HG03064 (cell line): Measurements from ENCODE around the gene ACSBG1.
"Not testable (repeated sequence)": the region's sequence is repeated elsewhere in the genome, so short reads cannot be mapped to it uniquely, and the experiment has no call there.

Experiments used
- ATAC-seq: cut with Tn5 transposase; IDR thresholded peaks from one replicate; pipeline ENCODE4 v1.9.1; 2021; ENCODE audit warnings: low read depth; ENCODE audit not compliant: unreplicated experiment

The ACSBG1 gene

GRCh38 chr15:78174401-78174800, 60.0 kb downstream of the ACSBG1 start:
- no peak for ATAC-seq

- no peak for ATAC-seq
Observed at GRCh38 chr15:78171864-78172472, 62.4 kb downstream of the ACSBG1 start.

DNA sequence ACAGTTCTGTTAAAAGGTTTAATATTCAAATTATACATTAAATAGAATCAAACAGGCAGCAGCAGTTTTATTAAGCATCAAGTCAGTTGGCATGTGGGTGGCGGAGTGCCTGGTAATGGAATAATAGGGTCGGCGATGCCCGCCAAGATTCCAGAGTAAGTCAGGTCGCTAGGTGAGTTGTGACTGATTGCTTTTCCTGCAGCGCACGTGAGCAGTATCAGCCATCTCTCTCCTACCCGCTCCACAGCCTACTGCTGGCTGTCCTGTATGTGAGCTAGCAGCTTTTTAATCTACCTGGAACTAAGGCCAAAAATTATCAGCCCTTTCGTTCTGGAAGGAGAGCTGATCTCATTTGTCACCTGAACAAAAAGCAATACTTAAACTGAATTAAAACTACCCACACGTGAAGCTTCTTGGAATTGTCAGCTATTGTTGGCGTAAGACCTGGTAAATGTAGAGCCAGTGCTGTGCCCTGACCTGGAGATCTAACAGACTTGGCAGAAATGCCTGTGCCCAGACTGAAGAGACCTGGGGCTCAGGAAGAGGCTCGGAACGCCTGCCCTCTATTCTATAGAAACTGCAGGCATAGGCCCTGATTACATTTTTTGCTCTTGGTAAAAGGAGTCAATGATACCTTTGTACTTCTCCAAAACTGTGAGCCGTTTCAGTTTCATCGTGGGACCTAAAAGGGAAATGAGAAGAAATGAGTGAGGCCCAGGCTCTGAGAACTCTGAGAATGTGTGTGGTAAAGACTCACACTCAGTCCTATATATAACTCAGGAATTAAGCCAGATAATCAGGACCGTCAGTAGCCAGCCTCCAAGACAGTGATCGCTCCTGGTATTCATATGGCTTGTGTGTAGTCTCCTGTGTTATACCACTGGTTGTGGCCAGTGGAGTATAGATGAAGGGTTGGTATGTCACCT, 63.3 kb downstream of the ACSBG1 start:
- ATAC-seq, result peak; percentile 62

DNA sequence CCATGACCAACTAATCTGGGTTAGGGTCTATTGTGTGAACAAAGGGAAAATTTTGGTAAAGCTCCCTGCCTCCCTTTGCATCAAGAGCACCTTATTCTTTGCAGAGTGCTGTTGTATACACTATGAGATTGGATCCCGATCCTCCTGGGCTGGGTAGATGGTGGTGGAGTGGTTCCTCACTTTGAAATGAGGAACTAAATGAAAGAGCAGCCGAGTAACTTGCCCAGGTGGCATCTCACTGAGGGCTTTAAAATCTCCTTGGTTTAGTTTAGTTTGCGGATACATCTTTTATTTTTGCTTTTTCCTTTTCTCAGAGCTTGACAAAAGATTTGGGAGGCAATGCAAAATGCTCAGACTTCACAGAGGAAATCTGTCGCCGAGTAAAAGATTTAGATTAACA, 65.8 kb downstream of the ACSBG1 start:
- ATAC-seq, result no peak

GRCh38 chr15:78167227-78167888, 67.0 kb downstream of the ACSBG1 start:
- ATAC-seq, result no peak

- ATAC-seq, result no peak
Observed at GRCh38 chr15:78164010-78164409, 70.4 kb downstream of the ACSBG1 start.

- no peak for ATAC-seq
Observed at GRCh38 chr15:78162038-78162437, 72.3 kb downstream of the ACSBG1 start.

- no peak for ATAC-seq
Observed at GRCh38 chr15:78159395-78159794, 75.0 kb downstream of the ACSBG1 start.

DNA sequence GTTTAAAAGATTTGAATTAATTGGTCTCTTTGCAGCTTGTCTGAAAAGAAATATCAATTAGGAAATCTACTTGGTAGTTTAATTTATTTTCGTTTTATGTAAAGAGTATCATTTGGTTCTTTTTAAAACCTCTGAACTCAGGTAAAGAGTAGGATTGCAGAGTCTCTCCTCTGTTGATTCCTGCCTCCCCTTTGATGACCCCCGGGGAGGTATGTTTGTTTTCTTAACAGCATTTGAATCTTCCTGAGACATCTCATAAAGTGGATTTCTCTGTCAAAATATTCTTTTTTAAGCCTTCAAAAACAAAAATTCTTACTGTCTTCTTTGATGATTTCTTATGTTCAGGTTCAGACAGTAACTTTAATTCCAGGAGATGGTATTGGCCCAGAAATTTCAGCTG, 77.2 kb downstream of the ACSBG1 start:
- no peak for ATAC-seq

DNA sequence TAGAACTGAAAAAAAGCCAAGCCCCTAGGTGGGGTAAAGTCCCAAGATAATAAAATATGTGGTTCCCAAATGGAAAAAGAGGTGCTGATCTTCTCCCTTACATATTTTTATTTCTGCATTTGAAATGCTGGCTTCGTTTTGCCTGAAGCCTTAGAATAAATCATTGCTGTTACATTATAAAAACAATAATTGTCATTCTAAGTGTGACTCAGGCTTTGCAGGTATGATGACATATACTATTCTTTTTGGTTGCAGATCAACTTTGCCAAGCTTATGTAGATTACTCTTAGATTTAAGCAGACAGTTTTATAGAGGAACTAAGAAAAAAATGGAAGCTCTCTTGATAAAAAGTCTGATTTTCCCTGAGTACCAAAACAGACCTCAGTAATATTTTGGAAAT, 77.7 kb downstream of the ACSBG1 start:
- no peak for ATAC-seq

DNA sequence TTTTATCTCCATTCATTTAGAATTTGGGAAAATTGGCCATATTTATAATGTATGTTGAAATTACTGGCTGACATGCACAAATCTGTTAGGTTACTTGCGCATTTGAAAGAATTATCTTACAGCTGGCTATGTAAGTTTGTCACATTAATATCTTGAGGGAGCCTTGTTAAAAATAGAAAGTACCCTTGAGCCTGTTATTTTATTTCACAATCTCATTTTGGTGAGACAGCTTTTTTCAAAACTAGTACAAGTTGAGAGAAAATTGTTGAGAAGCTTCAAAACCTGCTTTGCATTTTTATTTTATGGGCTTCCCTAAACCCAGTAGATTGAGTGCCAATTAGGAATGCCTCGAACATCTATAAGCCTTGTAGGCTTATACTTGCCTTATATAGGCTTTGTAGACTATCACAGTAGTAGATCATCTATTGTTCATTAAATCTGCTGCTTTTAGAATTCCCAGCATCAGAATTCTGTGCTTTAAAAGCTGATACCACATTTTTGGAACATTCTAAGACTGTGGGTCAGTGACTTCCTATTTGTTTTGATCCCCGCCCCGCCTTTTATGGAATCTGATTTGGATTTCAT, 78.9 kb downstream of the ACSBG1 start:
- no peak for ATAC-seq

DNA sequence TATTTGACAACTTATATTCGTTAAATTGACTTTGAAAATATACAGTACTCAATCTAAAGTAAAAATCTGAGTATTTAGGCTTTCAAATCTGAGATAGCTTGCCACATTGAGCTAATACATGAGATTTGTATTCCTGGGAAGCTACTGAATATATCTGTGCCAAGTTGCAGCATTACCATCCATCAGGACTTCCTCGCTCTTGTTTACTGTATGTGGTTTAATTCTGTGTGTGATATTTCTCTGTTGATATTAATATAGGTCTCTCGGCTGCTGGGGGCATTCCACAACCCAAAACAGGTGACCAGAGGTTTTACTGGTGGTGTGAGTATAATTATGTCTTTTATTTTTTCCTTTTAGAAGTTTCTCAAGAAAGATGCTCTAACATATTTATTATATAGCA, 79.4 kb downstream of the ACSBG1 start:
- no peak for ATAC-seq

DNA sequence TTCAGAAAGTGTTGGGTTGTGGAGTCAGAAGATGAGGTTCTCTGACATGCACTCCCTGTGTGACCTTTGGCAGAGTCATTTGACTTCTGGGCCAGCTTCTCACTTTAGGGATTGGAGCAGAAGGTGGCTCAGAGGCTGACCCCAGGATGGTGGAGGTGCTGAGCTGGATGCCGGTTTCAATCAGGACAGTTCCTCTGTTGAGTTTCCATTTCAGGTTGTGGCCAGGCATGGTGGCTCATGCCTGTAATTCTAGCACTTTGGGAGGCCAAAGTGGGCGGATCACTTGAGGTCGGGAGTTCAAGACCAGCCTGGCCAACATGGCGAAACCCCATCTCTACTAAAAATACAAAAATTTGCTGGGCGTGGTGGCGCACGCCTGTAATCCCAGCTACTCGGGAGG, 83.3 kb downstream of the ACSBG1 start:
- not testable (repeated sequence) for ATAC-seq

DNA sequence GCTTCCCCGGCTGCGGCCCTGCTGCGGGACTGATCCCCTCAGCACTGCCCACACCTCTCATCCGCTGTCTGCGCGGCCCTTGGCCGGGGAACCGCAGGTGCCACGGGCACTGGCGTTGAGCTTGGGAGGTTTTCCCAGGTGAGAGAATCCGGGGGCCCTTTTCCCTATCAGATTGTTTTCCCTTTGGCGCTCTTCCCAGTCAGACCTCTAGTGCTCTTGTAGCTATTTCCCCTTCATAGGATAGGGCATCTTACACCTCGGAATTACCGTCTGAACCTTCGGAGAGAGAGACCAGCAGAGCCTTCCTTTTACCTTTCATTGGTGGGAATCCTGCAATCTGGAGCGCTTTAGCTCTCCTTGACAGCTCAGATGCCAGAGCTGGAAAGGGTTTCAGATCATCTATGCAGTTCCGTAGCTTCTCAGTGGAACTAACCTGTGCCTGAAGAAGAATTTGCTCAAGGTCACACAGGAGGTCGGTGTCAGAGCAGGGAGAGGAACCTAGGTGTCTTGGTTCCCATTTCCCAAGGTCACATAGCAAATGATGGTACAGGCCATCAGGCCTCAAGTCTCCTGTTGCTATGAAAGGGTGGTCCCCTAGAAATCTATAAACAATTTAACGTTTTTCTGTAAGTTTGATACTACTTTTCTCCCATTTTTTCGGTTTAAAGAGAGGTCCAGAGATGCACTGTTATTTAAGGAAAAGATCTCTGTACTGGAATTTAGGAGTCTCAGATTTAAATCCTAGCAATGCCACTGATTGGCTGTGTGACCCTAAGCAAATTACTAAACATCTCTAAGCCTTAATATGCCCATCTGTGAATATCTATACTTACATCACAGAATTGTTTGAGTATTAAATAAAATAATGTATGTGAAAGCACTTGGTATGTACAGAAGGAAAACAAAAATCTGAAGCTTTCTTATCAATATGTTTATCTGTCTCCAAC, 84.3 kb downstream of the ACSBG1 start:
- ATAC-seq, result peak; percentile 15

GRCh38 chr15:78149068-78149804, 85.1 kb downstream of the ACSBG1 start, which contains the start of gene IDH3A:
IDH3A (plus strand) TSS chr15:78149362; CDS start chr15:78149404, 42 bp downstream.
- ATAC-seq, result peak; percentile 59

- ATAC-seq, result no peak
Observed at GRCh38 chr15:78148392-78149067, 85.8 kb downstream of the ACSBG1 start.

DNA sequence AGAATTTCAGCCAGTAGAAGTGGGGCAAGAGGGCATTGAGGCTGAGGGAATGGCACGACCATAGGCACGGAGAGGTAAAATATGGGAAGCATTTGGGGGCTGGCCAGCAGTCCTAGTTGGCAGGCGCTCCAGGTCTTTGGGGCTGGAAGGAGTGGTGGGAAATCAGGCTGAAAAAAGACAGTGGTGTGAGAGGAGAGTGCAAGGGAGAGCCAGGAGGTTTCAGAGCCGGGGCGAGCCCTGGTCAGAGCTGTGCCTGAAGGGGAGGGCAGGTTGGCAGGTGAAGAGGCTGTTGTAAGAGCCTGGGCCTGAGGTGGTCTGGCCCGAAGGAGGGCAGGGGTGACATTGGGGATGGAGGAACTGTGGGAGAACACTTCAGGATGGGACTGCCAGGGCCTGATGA, 86.8 kb downstream of the ACSBG1 start:
- ATAC-seq, result no peak

GRCh38 chr15:78146425-78147154, 87.8 kb downstream of the ACSBG1 start:
- no peak for ATAC-seq
